NCI-H345 treated with DMSO at 0.1 percent for 48 hours (cell line): ENCODE results near the gene PCDH1.
A peak's percentile ranks its signal among the peaks of the same experiment; 100 is the strongest.
"Not testable (repeated sequence)": the region's sequence is repeated elsewhere in the genome, so short reads cannot be mapped to it uniquely, and the experiment has no call there.

Source experiments
- DNase-seq: peaks from one replicate; lab custom pipeline; 2025; ENCODE audit not compliant: unreplicated experiment; lab: John Stamatoyannopoulos, UW

Gene PCDH1

DNA sequence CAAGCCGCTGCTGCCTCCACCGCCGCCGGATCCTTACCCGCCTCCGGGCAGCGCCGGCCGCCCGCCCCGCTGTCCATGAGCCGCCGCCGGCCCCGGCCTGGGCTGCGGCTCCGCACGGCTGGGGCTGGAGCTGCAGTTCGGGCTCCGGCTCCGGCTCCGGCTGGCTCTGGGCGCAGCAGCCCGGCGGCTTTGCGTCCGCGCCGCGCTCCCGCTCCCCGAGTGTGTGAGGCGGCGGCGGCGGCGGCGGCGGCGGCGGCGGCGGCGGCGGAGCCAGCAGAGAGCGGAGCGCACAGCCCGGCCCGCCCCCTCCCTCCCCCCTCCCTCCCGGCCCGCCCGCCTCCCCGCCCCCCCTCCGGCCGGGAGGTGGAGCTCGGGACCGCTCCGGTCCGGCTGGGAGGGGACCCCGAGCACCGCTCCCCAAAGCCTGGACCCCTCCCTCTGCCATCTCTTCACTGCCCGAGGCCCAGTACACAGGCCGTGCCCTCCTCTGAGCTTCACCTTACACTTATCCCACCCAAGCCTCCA lies at the start of gene PCDH1:
Gene PCDH1, minus strand, starts transcription at position 225 of the 525 bp plus-strand sequence. Its CDS starts 148 bp downstream, at position 77.
- DNase-seq: no peak

DNA sequence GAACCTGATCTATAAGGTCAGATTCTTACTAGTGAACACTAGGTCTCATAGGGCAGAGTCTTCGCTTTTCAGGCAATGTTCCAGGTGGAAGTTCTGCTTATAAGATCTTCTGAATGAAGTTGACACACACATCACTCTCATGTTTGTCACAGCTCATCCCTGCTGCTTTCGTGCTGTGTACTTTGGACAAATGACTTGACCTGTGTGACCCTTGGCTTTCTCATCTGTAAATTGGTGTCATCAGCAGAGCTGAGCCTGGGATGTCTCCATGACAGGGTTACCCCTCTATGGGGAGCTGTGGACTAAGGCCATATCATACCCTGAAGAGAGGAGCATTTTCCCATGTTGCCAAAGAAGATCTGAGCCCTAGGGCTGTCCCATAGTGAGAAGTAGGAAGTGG lies 48.2 kb upstream of the PCDH1 start:
- DNase-seq: no peak

DNA sequence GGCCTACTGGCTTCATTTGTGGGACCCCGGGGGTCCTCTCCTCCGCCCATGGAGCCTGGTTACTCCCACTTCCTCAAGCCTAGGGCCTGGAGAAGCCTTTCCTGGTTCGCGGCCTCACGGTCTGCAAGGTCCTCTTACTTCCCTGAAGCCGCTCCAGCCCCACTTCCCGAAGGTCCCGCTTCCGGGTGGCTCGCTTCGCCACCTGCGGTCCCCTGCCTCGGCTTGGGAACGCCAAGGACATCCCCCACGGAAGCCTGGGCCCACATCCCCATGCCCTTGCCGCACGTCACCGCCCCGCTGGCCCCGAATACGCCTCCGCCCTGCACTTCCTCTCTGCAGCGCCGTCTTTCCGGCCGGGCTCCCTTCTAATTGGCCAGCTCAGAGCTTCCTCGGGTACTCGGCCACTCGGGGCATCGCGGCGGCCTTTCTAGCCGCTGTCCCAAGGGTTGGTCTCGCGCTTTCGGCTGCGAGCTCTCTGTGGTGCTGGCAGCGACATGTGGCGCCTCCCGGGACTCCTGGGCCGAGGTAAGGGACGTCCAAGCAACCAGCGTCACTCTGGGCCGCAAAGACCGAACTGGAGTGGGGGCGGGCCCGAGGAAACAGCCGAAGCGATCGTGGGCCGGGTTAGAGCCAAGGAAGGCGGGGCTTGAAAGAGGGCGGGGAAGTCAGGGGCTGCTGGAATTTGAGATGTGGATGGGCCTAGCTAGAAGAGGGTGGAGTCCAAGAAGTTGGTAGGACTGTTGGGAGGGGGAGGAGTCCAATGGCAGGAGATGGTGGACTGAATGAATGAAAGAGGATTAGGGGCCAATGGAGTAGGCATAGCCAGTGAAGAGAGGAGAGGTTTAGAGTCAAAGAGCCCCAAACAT lies 45.5 kb upstream of the PCDH1 start, which contains the start of gene DELE1:
Gene DELE1, plus strand, starts transcription at position 424 of the 866 bp plus-strand sequence. Its CDS starts 71 bp downstream, at position 495.
- DNase-seq: peak; percentile 36

DNA sequence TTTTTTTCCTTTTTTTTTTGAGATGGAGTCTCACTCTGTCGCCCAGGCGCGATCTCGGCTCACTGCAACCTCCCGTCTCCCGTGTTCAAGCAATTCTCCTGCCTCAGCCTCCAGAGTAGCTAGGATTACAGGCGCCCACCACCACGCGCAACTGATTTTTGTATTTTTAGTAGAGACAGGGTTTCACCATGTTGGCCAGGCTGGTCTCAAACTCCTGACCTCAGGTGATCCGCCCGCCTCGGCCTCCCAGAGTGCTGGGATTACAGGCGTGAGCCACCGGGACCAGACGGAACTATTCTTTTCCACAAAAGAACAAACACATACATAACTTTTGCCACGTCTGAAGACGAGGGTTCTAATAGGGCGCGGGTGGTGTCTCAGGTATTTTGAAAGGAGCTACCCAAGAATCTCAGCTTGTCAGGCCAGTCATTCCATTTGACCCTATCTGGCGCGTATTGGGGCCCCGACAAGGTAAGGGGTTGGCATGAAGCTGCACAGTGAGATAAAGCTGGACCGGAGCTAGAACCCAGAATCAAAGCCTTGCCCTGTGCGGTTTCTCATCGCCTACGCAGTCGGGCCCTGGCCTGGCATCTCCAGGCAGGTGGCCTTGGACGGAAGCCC lies 44.7 kb upstream of the PCDH1 start:
- not testable (repeated sequence) for DNase-seq

DNA sequence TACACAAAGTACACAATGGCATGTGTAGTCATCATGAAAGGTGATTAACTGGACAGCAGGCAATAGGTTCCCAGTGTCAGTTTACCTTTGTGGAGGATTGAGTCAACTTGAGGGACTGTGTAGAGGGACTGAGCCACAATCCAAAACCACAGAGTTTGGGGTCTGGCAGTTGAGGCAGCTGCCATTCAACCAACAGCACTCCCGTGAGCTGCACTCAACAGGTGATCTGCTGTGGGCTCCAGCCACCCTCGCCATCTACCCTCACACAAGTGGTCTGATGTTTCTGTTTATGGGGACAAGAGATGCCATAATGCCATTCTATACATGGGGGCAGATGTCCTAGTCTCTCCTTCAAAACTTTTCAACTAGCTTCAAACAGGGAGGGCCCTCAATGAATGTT lies 42.6 kb upstream of the PCDH1 start:
- no peak for DNase-seq

DNA sequence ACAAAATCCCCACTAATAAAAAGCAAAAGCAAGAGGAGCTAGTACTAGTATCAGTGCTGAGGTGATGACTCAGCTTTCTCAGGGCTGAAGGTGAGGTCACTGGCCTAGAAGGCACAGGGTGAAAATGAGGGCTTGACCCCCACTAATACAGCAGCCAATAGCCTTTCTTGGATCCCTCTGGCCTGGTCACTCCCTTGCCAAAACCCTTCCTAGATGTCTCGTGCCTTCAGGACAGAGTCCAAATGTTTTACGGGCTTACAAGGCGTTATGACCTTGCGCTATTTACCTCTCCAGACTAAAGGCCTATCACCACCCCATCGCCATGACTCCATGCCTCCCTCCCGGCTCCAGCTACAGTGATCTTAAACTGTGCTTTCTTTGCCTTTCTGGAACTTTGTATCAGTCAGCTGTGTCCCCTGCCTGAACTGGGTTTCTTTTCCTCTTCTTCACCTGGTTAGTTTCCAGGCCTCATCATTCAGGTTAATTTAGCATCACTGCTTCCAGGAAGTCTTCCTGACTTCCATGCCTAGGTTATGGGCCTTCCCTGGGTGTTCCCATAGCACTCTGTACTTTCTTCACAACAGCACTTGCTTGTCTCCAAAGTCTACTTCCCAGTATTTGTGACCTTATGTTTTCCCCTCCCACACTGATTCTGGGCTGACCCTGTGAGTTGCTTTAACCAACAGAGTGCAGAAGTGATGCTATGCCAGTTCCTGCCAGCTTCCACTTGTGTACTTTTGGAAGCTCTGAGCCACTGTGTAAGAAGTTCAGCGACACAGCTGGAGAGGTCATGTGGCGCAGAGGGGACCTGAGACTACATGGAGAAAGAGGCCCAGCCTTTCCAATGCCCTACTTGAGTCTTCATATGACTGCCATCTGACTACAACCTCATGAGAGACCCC lies 41.3 kb upstream of the PCDH1 start:
- DNase-seq: no peak

DNA sequence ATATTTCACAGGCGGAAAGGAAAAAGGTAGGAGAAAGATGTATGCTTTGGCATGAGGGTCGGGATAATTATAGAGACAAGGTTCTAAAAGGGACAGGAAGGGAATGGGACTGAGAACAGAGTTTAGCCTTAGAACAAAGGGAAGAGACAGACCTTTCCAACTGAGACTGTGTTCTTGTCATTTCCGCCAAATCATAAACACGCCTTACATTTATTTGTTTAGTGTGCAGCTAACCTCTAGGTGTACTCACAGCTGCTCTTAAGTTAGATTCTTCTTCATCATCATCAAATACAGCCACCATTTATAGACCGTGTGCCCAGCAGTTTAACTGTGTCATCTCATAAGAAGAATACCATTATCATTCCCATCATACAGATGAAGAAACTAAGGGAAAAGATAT lies 39.5 kb upstream of the PCDH1 start:
- DNase-seq: no peak

DNA sequence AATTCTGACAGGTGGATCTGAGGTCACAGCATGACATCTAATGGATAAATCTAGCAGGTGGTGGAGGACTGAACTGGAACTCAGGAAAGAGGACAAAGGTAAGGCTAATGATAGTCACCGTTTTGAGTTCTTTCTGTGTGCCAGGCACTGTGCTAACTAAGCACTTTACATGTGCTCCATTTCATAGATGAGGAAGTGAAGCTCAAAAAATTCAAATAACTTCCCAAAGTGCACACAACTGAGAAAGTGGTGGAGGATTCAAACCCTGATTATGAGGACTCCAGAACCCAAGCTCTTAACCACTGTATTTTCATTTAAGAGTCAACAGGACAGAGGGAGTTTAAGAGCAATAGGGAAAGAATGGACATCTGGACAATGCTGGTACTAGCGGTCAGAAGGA lies 38.3 kb upstream of the PCDH1 start:
- no peak for DNase-seq

DNA sequence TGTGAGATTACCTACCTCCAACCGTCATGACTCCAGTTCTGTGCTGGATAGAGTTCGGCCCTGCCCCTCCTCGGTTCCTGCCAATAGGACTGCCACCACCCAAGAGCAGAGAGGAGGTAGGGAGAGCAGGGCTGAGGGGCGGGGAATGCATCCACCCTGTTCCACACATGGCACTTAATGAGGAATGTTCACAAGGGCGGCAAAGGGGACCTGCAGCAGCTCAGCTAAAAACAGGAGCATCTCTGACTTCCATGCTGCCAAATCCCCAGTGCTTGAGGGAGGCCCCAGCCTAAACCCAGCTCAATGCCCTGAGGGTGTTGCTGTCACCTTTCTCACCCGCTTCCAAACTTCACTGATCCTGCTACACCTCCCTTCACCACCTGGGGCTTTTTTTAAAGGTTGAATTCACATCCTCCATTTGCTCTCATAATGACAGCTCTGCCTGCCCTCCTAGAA lies 37.7 kb upstream of the PCDH1 start:
- no peak for DNase-seq

DNA sequence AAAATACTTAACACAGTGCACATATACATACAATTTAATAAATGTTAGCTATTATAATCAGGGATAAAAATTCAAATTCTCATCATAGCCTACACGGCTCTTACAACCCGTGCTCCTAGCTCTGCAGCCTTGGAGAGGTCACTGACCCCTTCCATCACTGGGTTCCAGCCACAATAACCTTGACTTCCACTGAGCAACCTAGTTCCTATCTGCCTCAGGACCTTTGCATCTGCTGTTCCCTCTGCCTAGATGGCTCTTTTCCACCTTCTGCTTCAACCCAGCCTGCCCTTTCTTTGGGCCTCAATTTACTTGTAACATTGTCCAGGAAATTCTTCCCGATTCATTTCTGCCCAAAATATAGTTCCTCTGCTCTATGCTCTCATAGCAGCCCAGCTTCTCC lies 36.6 kb upstream of the PCDH1 start:
- no peak for DNase-seq

DNA sequence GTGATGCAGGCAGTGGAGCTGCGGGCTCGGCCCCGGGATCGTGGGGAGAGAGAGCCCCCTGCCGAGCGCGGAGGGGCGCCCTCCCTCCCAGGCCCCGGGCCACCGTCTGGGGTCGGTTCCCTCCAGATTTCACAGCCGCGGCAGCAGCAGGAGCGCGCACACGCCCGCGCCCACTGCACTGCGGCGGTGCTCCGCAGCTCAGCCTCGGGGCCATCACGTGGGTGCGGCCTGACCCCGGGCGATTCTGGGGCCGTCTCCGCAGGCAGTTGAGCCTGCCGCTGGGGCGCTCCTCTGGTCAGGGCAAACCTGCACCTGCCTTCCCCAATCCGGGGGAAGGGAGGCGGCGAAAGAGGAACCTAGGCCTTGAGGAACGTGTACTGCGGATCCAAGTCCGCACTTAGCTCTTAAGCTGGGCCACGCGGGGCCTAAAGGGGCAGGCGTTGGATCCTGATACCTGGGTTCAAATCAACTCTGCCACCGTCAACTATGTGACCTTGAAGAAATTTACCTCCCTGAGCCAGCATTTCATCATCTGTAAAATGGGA lies 36.1 kb upstream of the PCDH1 start:
- no peak for DNase-seq

DNA sequence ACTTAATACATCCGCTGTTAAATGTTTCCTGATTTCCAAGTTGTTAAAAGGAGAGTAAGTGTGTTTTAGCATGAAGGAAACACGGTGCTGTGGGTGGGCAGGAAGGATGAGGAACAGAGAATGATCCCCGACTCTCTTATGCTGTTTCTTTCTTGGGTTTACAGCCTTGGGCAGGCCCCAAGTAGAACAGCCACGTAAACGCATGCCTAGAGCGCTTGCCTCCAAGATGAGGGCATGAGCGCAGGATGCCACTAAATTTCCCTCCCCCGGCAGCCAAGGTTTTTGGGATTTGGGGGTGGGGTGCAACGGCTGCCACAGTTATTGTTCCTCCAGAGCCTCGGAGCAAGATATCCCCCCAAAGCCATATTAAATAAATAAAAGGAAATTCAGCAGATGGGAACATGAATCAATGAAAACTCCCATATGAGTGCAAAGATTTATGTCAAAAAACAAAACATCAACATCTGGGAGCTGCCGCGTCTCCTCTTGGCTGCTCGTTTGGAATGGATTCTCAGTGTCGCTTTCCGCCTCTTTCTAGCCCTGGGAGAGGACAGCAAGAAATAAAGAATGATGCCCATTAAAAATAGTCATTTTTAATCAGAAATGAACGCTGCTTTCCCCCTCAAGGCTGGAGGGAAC lies 35.5 kb upstream of the PCDH1 start:
- DNase-seq: no peak

DNA sequence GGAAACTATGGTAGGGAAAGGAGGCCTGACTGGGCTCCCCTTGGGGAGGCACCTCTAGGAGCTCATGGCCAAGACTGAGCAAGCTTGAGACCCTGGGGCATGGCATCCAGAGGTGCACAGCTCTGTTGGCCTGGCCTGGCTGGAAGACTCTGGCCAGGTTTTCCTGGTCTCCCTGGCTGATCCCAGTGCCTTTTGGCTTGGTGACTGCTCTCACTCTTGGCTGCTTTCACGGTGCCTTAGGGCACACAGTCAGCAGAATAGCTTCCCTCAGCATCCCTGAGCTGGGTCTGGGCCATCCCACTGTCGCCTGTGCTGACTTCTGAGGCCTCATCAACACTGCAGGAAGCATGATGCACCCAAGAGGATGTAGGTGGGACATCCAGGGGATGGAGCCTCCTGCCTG lies 32.1 kb upstream of the PCDH1 start:
- no peak for DNase-seq

DNA sequence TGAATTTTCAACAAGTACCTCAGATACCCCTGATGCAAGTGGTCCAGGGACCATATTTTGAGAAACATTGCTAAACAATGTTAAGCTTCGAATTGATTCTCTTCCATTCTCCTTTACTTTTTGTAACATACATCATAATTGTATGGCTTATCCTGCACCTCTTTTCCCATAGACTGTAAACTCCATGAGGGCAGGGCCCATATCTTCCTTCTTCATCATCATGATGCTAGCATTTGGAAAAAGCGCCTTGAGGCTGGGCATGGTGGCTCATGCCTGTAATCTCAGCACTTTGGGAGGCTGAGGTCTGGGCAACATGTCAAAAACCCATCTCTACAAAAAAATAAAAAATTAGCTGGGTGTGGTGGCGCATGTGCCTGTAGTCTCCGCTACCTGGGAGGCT lies 31.0 kb upstream of the PCDH1 start:
- no peak for DNase-seq

DNA sequence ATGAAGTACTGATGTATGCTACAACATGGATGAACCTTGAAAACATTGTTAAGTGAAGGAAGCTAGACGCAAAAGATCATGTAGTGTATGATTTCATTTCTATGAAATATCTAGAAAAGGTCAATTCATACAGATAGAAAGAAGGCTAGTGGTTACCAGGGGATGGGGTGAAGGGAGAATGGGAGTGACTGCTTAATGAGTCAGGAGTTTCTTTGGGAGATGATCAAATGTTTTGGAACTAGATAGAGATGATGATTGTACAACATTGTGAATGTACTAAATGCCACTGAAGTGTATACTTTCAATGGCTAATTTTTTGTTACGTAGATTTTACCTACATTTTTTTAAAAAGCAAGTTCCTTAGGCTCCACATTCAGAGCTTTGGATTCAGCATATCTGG lies 30.6 kb upstream of the PCDH1 start:
- DNase-seq: no peak

DNA sequence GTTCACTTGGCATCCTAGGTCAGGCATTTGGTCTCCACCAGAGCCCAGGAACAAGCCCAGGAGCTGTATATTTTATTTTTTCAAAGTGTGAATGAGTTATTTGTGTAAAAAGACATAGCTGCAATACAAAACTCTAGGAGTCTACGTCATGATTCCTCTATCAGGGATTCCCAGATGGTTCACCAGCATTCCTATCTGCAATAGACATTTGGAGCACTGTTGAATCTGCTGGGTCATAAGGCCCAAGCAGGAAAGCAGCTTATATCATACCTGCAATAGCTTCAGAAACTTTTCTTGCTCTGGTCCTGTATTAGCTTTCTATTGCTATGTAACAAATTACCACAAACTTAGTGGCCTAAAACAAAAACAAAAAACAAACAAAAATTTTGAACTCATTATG lies 28.8 kb upstream of the PCDH1 start:
- no peak for DNase-seq

DNA sequence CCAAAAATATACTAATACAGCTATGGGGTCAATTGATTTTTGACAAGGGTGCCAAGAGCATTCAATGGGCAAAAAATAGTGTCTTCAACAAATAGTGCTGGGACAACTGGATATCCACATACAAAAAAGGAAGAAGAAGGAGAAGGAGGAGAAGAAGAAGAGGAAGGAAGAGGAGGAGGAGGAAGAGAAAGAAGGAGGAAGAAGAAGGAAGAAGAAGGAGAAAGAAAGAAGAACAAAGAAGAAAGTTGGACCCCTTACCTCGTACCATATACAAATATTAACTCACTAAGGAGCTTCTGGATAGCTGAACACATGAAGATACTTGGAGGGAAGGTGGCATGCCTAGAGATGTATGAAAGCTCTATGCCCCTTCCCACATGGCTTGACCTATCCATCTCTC lies 28.3 kb upstream of the PCDH1 start:
- DNase-seq: no peak

DNA sequence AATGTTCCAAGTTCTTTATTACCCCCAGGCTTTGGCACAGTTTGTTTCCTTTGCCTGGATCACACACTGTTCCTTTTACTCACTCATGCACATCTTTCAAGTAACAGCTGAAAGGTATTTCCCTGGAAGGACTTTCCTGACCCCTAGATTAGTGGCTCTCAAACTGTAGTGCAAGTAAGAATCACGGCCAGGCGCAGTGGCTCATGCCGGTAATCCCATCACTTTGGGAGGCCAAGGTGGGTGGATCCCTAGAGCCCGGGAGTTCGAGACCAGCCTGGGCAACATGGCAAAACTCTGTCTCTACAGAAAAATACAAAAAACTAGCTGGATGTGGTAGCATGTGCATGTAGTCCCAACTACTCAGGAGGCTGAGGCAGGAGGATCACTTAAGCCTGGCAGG lies 26.3 kb upstream of the PCDH1 start:
- no peak for DNase-seq

DNA sequence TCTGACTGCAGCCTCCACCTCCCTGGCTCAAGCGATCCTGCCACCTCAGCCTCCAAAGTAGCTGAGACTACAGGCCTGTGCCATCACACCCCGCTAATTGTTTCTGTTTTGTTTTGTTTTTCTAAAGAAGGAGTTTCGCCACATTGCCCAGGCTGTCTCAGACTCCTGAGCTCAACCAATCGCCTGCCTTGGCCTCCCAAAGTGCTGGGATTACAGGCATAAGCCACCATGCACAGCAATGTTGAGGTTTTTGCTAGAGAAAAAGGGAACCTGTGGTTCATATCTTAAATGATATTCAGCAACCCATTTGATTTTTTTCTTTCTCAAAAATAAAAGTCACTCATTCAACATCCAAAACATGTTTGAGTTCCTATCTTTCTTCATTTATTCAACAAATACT lies 25.1 kb upstream of the PCDH1 start:
- no peak for DNase-seq

DNA sequence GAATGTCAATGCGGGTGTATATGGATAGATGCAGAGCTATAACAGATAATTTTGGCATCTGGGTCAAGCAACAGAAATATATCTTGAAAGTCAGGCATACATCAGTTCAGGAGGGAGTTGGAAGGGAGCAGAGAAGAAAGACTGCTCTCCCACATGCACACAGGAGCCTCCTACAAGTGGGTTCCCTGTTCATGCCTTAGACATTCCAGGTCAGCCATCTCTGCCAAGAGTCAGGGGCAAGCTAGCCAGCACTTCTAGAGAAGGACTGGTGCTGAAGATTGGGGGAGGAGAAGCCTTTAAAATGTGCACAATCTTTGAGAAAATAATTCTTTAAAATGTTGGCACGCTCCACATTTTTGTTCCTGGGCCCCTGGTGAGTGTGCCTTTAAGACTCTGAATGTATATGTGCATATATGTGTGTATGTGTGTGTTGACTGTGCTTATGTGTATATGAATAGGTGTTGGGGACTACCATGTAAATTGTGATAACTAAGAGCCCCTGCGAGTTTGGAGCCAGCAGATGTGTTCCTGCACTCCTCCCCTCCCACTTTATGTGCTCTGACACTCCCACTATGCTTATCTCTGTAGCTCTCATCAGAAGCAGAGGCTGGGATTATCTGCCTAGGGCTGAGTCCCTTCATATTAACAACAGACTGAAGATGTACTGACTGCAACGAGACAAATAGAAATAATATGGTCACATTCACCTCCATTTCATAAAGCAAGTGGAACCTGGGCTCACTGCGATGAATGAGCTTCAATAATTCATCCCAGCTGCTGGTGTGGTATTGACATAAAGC lies 24.0 kb upstream of the PCDH1 start:
- DNase-seq: no peak
